WTC11 (cell line): ENCODE data around the gene SEMA3F.

ENCODE experiments used
- ARID4B ChIP-seq: sonication (generic); formaldehyde crosslinking; IDR thresholded peaks from 2 replicates; pipeline ENCODE4 v1.8.0; 2023; ENCODE audit warnings: missing genetic modification reagents, mild to moderate bottlenecking, borderline replicate concordance
- E2F4 ChIP-seq: sonication (generic); formaldehyde crosslinking; IDR thresholded peaks from 2 replicates; pipeline ENCODE4 v1.8.1; 2022; ENCODE audit warnings: low read depth, mild to moderate bottlenecking, moderate library complexity, missing genetic modification reagents, borderline replicate concordance
- GABPB1 ChIP-seq: sonication (generic); formaldehyde crosslinking; IDR thresholded peaks from 2 replicates; pipeline ENCODE4 v1.8.1; 2023; ENCODE audit warnings: mild to moderate bottlenecking, missing genetic modification reagents
- USF2 ChIP-seq: sonication (generic); formaldehyde crosslinking; IDR thresholded peaks from 2 replicates; pipeline ENCODE4 v1.8.1; 2023; ENCODE audit warnings: mild to moderate bottlenecking, missing genetic modification reagents, moderate library complexity
- ZBTB43 ChIP-seq: sonication (generic); formaldehyde crosslinking; IDR thresholded peaks from 2 replicates; pipeline ENCODE4 v1.8.1; 2023; ENCODE audit warnings: mild to moderate bottlenecking, missing genetic modification reagents
- TF ChIP-seq, protein P1 (sequence below): fragments of 200-600 bp; IDR thresholded peaks from 2 replicates; pipeline ENCODE4 v1.8.0; 2022; ENCODE audit warnings: antibody characterized with exemption
- TF ChIP-seq, protein P2 (sequence below): sonication (generic); formaldehyde crosslinking; IDR thresholded peaks from 2 replicates; pipeline ENCODE4 v1.8.1; 2022; ENCODE audit warnings: mild to moderate bottlenecking, missing genetic modification reagents, moderate library complexity, borderline replicate concordance

DNA sequence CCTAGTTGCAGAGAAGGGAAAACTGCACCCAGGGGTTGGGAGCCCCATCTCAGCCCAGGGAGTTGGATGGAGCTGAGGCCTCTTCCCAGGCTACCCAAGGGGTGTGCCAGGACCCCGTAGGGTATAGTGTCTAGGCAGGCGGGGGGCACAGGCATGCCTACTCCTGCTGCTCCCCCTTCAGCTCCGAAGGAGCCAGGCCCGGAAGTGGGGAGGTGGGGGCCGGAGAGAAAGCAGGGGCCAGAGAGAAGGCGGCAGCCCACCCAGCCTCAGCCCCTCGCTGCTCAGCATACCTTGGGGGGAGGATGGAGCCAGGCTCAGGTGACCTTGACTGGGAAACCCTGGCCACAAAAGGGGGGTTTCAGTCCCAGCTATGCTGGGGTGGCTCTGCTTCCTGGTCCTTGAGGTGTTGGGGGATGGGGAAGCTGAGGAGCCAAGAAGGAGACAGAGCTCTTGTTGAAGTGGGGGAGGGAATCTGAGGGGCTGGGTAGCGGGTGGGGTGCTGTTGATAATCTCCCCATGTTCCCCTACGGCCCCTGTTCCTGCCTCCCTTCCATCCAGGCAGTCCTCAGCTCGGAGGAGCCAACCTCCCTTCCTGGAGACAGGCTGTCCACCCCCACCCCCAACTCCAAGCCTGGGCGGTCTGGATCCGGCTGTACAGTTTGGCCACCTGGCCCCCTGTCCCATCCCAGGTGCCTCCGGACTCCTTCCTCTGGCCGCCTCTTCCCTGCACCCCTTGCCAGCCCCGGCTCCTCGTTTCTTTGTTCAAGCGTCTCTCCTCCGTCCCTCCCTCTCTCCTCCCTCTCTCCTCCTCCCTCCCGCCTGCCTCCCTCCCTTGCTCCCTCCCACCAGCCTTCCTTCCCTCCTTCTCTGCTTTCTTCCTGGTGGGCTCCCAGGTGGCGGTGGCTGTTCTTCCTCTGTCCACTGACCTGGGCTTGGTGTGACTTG, 1.7 kb downstream of the SEMA3F start:
- TF ChIP-seq ZBTB43 (CRISPR knock-in tag) (no peak), GABPB1 (CRISPR knock-in tag) (no peak), E2F4 (no peak), ARID4B (CRISPR knock-in tag) (no peak), USF2 (CRISPR knock-in tag) (no peak)
- TF ChIP-seq, protein P1, sequence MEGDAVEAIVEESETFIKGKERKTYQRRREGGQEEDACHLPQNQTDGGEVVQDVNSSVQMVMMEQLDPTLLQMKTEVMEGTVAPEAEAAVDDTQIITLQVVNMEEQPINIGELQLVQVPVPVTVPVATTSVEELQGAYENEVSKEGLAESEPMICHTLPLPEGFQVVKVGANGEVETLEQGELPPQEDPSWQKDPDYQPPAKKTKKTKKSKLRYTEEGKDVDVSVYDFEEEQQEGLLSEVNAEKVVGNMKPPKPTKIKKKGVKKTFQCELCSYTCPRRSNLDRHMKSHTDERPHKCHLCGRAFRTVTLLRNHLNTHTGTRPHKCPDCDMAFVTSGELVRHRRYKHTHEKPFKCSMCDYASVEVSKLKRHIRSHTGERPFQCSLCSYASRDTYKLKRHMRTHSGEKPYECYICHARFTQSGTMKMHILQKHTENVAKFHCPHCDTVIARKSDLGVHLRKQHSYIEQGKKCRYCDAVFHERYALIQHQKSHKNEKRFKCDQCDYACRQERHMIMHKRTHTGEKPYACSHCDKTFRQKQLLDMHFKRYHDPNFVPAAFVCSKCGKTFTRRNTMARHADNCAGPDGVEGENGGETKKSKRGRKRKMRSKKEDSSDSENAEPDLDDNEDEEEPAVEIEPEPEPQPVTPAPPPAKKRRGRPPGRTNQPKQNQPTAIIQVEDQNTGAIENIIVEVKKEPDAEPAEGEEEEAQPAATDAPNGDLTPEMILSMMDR: no peak
- TF ChIP-seq, protein P2, sequence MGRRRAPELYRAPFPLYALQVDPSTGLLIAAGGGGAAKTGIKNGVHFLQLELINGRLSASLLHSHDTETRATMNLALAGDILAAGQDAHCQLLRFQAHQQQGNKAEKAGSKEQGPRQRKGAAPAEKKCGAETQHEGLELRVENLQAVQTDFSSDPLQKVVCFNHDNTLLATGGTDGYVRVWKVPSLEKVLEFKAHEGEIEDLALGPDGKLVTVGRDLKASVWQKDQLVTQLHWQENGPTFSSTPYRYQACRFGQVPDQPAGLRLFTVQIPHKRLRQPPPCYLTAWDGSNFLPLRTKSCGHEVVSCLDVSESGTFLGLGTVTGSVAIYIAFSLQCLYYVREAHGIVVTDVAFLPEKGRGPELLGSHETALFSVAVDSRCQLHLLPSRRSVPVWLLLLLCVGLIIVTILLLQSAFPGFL (CRISPR knock-in tag): no peak
